ENCODE results near the gene RPS3. TPM values are rescaled to one million over a fixed set of nuclear protein-coding genes. Genes with fewer than 3 reads are reported as not detected.

RPS3 gene
- total RNA-seq, 2 experiments from 2014 or later = 4,753 to 4,828 TPM

- Mint-ChIP-seq H3K27ac (no peak overlapping the region), H3K36me3 (ENCODE audit: low read depth) (peaks cover 23% of the 10 kb centered on the region), H3K4me1 (ENCODE audit: low read depth) (no peaks in the 10 kb centered on the region), H3K4me3 (no peak overlapping the region), H3K27me3 (no peaks in the 10 kb centered on the region), H3K9me3 (no peaks in the 10 kb centered on the region)
- Histone ChIP-seq H3K36me3 (ENCODE audit: insufficient read depth, low read length) (peaks cover 16% of the 10 kb centered on the region), H3K9me3 (ENCODE audit: control insufficient read depth in 1 of 2, insufficient read depth in 1 of 2, low read length in 2 of 2) (no peaks in the 10 kb centered on the region), H3K27ac (ENCODE audit: low read depth in 1 of 2, low read length in 2 of 2) (no peak overlapping the region), H3K27me3 (ENCODE audit: control insufficient read depth in 1 of 2, insufficient read depth in 2 of 2, low read length in 2 of 2) (no peaks in the 10 kb centered on the region), H3K4me3 (ENCODE audit: low read length) (no peak overlapping the region), H3K4me1 (ENCODE audit: insufficient read depth, low read length) (no peaks in the 10 kb centered on the region)
- intact Hi-C loops (cut with DNase I, micrococcal nuclease) = no loop called here
- ATAC-seq (ENCODE audit: poor library complexity) (no peak), DNase-seq (no peak)
- POLR2A ChIA-PET = interaction anchor here (1.7 kb wide), 1 partner anchor 22 kb away, joined by 4 read pairs; no protein-coding TSS in a partner anchor
- CTCF ChIA-PET = no interaction called here
- TF ChIP-seq CTCF (IDR thresholded peaks at IDR 0.05) = no peak
Observed at GRCh38 chr11:75421902-75422247, 22.6 kb downstream of the RPS3 start.

- Mint-ChIP-seq H3K4me1 (ENCODE audit: low read depth) (no peaks in the 10 kb centered on the region), H3K4me3 (no peak overlapping the region), H3K9me3 (no peaks in the 10 kb centered on the region), H3K27me3 (peaks cover 2% of the 10 kb centered on the region), H3K27ac (no peak overlapping the region), H3K36me3 (ENCODE audit: low read depth) (peaks cover 20% of the 10 kb centered on the region)
- ChIA-PET POLR2A (interaction anchor here (0.9 to 1.7 kb wide), 2 partner anchors 10 to 22 kb away, joined by 3 to 4 read pairs; no protein-coding TSS in a partner anchor), CTCF (interaction anchor here (1.9 kb wide), 1 partner anchor 14 kb away, joined by 6 read pairs; no protein-coding TSS in a partner anchor)
- no peak overlapping the region for H3K27ac ChIP-seq (ENCODE audit: low read depth in 1 of 2, low read length in 2 of 2)
- H3K4me3 ChIP-seq (ENCODE audit: low read length) = no peak overlapping the region
- intact Hi-C loops (cut with DNase I, micrococcal nuclease) = no loop called here
- DNase-seq = no peak
- H3K27me3 ChIP-seq (ENCODE audit: control insufficient read depth in 1 of 2, insufficient read depth in 2 of 2, low read length in 2 of 2) = no peaks in the 10 kb centered on the region
- no peak for ATAC-seq (ENCODE audit: poor library complexity)
- H3K36me3 ChIP-seq (ENCODE audit: insufficient read depth, low read length) = peaks cover 16% of the 10 kb centered on the region
- H3K4me1 ChIP-seq (ENCODE audit: insufficient read depth, low read length) = no peaks in the 10 kb centered on the region
- no peaks in the 10 kb centered on the region for H3K9me3 ChIP-seq (ENCODE audit: control insufficient read depth in 1 of 2, insufficient read depth in 1 of 2, low read length in 2 of 2)
- TF ChIP-seq CTCF (IDR thresholded peaks at IDR 0.05) = no peak
Observed at GRCh38 chr11:75422248-75423231, 23.2 kb downstream of the RPS3 start.

- ChIA-PET POLR2A (interaction anchor here (0.9 kb wide), 2 partner anchors 8 to 139 kb away, joined by 3 read pairs; partner anchors contain the start of gene SERPINH1), CTCF (interaction anchor here (1.9 kb wide), 1 partner anchor 16 kb away, joined by 6 read pairs; no protein-coding TSS in a partner anchor)
- H3K27ac Mint-ChIP-seq = peak overlapping the region; percentile 25
- Histone ChIP-seq H3K4me3 (ENCODE audit: low read length) (no peak overlapping the region), H3K27ac (ENCODE audit: low read depth in 1 of 2, low read length in 2 of 2) (no peak overlapping the region), H3K4me1 (ENCODE audit: insufficient read depth, low read length) (peaks cover 9% of the 10 kb centered on the region), H3K27me3 (ENCODE audit: control insufficient read depth in 1 of 2, insufficient read depth in 2 of 2, low read length in 2 of 2) (peaks cover 0 to under 1% of the 10 kb centered on the region in 2 experiments), H3K9me3 (ENCODE audit: control insufficient read depth in 1 of 2, insufficient read depth in 1 of 2, low read length in 2 of 2) (peaks cover 0 to 4% of the 10 kb centered on the region in 2 experiments), H3K36me3 (ENCODE audit: insufficient read depth, low read length) (peaks cover 16% of the 10 kb centered on the region)
- no peak for ATAC-seq (ENCODE audit: poor library complexity)
- DNase-seq = no peak
- peaks cover 20% of the 10 kb centered on the region for H3K36me3 Mint-ChIP-seq (ENCODE audit: low read depth)
- peaks cover 13% of the 10 kb centered on the region for H3K27me3 Mint-ChIP-seq
- H3K4me1 Mint-ChIP-seq (ENCODE audit: low read depth) = peaks cover 11% of the 10 kb centered on the region
- TF ChIP-seq CTCF (IDR thresholded peaks at IDR 0.05) = no peak
- intact Hi-C loops (cut with DNase I, micrococcal nuclease) = no loop called here
- H3K4me3 Mint-ChIP-seq = no peak overlapping the region
- H3K9me3 Mint-ChIP-seq = no peaks in the 10 kb centered on the region
Observed at GRCh38 chr11:75423721-75424120, 24.4 kb downstream of the RPS3 start.
